HPDE6-E6E7 (cell line): ENCODE measurements around the gene GPBP1.
"Not testable (repeated sequence)": the region's sequence is repeated elsewhere in the genome, so short reads cannot be mapped to it uniquely, and the experiment has no call there.

Experiments
- DNase-seq: peaks from one replicate; pipeline ENCODE4 v3.0.0; 2011; ENCODE audit warnings: missing footprints; ENCODE audit errors: extremely low spot score

GPBP1 gene

DNA sequence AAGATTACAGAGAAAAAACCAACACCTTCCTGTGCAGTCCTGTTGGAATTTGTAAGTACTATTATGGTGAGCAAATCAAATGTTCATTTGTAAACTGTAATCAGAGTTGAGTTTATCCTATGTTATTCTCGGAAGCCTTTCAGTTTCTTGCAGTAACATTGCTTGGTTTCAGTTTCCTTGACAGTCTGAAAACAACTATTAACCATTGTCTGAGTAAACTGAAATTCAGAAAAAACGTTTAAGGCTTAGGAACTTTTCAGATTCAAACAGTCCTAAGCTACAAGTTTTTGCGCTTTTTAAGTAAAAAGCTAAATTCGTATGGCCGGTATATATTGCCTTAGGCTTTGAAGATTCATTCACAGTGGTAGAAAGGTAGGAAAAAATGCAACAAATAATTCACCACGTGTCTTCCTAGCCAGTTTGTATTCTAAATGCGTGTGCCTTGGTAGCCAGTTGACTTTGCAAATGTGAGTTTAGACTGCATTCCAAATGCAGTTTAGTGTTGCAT, 2.5 kb downstream of the GPBP1 start:
- no peak for DNase-seq

DNA sequence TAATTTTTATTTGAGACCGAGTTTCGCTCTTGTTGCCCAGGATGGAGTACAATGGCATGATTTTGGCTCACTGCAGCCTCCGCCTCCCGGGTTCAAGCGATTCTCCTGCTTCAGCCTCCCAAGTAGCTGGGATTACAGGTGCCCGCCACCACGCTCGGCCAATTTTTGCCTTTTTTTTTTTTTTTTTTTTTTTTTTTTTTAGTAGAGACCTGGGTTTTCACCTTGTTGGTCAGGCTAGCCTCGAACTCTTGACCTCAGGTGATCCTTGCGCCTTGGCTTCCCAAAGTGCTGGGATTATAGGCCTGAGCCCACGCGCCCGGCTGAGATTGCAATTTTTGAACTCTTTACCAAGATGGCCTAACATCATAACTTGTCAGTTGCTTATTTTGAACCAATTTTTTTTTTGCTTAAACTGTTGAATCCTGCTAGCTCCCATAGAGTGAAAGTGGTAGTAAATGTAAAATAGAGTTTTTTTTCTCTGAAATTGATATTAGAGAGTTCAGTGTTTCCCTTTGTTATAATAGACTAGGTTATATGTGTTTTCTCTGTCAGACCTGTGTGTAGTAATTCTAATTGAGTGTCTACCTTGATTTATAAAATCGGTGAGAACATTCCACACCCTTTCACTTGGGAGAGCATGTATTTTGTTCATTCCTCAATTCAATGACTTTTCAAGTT, 3.8 kb downstream of the GPBP1 start:
- no peak for DNase-seq

- not testable (repeated sequence) for DNase-seq
Observed at GRCh38 chr5:57178238-57178637, 4.4 kb downstream of the GPBP1 start.

DNA sequence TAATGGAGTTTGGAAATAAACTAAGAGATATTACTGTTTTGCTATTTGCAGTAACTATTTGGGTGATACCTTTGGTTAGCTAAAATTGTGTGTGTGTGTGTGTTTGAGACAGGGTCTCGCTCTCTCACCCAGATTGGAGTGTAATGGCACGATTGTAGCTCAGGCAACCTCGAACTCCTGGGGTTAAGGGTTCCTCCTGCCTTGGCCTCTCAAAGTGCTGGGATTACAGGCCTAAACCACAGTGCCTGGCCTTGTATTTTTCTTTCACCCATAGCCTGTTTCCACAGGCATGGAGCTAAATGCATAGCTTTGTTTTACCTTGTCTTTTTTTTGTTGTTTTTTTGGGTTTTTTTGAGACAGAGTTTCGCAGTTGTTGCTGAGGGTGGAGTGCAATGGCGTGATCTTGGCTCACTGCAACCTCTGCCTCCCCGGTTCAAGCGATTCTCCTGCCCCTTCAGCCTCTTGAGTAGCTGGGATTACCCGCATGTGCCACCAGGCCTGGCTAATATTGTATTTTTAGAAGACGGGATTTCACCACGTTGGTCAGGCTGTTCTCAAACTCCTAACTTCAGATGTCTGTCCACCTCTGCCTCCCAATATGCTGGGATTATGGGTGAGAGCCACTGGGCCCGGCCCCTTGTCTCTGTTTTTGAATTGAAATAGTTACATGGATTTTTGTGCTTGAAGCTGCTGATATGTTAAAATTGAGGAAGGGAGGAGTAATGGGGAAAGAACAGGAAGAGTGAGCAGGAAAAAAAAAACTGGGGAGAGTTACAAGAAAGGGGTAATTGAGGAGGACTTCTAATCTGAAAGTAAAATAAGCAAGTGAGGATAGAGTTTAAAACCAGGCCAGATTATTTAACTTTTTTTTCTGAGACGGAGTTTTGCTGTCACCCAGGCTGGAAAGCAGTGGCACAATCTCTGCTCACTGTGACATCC, 5.7 kb downstream of the GPBP1 start:
- no peak for DNase-seq

- no peak for DNase-seq
Observed at GRCh38 chr5:57181154-57181553, 7.3 kb downstream of the GPBP1 start.

DNA sequence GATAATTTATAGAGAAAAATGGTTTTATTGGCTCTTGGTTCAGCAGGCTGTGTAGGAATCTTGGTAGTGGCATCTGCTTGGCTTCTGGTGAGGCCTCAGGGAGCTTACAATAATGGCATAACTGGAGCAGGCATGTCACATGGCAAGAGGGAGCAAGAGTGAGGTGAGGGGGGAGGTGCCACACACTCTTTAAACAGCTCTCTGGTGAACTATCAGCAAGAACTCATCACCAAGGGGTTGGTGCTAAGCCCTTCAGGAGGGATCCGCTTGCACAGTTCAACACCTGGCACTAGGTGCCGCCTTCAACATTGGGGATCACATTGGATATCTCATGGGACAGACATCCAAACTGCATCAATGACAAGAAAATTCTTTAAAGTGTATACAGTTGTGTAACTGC, 10.5 kb downstream of the GPBP1 start:
- DNase-seq, result no peak

DNA sequence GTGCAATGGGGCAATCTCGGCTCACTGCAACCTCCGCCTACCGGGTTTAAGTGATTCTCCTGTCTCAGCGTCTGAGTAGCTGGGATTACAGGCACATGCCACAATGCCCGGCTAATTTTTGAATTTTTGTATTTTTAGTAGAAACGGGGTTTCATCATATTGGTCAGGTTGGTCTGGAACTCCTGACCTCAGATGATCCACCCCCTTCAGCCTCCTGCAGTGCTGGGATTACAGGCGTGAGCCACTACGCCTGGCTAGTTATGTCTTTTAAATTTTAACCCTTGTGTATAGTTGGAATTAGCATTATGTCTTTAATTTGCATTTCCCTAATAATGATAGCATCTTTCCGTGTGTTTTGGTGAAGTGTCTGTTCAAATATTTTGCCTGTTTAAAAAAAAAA, 11.5 kb downstream of the GPBP1 start:
- no peak for DNase-seq

DNA sequence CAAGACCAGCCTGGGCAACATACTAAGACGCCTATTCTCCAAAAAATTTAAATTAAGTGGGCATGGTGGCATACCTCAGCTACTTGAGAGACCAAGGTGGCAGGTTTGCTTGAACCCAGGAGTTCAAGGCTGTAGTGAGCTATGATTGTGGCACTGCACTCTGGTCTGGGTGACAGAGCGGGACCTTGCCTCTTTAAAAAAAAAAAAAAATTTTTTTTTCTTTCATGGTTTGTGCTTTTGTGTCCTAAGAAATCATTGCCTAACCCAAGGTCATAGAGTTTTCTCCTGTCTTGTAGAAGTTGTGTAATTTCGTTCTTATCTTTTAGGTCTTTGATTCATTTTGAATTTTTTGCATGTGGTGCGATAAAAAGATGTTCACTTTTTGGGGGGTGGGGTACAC, 12.3 kb downstream of the GPBP1 start:
- DNase-seq, result no peak

- DNase-seq, result not testable (repeated sequence)
Observed at GRCh38 chr5:57187977-57188376, 14.1 kb downstream of the GPBP1 start.

DNA sequence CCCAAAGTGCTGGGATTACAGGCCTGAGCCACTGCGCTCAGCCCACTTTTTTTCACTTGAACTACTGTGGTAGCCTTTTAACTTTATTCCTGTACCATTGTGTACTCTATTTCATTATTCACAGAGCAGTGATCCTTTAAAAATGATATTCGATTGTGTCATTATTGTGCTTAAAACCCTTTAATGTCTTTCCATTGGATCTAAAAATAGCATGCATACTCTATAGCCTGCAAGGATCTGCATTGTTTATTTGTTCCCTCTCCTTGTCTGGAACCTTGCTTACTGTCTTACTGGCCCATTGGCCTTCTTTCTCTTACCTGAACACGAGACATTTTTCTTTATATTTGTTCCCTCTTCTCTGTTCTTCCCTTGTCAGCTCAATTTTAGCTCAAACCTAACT, 15.7 kb downstream of the GPBP1 start:
- no peak for DNase-seq

- DNase-seq, result no peak
Observed at GRCh38 chr5:57190593-57190992, 16.7 kb downstream of the GPBP1 start.

- no peak for DNase-seq
Observed at GRCh38 chr5:57191163-57191562, 17.3 kb downstream of the GPBP1 start.

DNA sequence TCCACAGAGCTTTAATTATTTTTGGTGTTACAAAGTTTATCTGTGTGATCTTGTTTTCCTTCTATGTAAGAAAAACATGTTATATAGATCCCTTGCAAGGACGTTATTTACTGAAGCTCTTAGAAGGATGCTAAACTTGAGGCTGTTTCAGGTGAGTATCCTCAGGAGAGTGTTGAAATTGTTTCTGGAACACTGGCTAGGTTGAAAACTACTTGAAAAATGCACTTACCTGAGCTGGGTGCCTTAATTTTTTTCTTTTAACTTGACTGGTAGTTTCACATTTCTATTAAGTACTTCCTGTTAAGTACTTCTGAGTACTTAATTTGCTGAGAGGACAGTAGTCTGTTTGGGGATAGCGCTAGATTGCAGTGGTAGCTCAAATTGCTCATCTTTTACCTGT, 18.1 kb downstream of the GPBP1 start:
- DNase-seq, result no peak

DNA sequence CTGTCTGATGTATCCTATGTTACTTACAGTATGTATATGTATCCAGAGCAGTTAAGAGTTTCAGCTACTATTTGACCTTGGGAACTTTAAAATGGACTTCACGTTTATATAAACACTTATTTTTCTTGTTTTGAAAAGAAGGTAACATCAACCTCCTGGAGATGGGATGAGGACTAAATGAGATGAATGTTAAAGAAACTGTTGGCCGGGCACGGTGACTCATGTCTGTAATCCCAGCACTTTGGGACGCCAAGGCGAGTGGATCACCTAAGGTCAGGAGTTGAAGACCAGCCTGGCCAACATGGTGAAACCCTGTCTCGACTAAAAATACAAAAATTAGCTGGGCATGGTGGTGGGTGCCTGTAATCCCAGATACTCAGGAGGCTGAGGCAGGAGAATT, 19.0 kb downstream of the GPBP1 start:
- DNase-seq, result not testable (repeated sequence)

- no peak for DNase-seq
Observed at GRCh38 chr5:57193757-57194413, 20.0 kb downstream of the GPBP1 start.

GRCh38 chr5:57194653-57195052, 20.8 kb downstream of the GPBP1 start:
- DNase-seq, result no peak

GRCh38 chr5:57195060-57195459, 21.2 kb downstream of the GPBP1 start:
- no peak for DNase-seq

DNA sequence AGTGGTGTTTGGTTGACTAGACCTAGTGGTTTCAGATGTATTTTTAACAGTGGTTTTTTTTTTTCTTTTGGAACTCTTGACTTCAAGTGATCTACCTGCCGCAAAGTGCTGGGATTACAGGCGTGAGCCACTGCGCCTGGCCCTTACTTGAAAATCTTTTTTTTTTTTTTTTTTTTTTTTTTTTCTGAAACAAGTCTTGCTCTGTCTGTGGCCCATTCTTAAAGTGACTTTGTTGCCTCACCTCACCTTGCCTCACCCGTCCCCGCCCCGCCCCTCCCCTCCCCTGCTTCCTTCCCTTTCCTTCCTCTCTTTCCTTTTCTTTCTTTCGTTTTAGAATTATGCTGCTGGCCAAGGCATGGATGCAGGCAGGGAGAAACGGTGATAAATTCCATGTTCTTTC, 26.0 kb downstream of the GPBP1 start:
- no peak for DNase-seq

DNA sequence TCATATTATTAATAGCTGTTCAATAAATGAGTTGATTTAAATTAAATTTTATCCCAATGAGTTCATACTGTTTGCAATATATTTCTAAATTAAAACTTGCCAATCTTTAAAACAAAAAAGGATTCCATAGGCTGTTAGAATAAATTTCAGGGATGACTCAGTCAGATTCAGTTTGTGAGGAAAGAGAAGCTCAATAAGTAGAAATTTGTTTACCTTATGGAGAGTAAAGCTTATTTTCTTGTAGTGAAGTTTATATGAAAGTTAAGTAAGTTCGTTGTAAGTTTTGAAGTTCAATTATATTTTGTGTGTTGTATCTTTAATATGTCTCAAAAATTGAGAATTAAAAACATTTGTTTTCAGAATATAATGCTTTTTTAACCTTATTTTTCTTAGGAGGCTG, 29.0 kb downstream of the GPBP1 start:
- DNase-seq, result no peak

- DNase-seq, result no peak
Observed at GRCh38 chr5:57207007-57207653, 33.3 kb downstream of the GPBP1 start.

DNA sequence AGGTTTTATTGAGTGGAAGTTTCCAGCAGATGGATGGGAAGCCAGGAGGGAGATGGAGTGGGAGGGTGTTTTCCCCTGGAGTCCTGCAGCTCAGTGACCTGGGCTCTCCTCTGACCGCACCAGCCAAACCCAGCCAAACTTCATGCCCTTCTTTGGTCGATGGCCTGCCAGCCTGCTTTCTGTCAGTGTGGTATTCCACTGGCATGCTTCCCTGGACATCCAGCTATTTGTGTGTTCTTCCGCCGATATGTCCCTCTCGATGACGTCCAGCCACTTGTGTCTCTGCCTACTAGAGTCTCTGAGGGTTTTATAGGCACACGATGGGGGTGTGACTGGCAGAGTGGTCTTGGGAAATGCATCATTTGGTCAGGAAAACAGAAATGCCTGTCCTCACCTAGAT, 33.8 kb downstream of the GPBP1 start:
- DNase-seq, result no peak
